Stimulated activated CD4-positive, alpha-beta T cell treated with anti-CD3 and anti-CD28 coated beads, Interleukin-4, amount 100 ng/mL, for 4 hours (primary cell): Measurements from ENCODE around the gene IQSEC1.

Experiments used
- DNase-seq, 2 experiments: peaks; one replicate each; pipeline ENCODE4 v3.0.0-alpha.2; 2020

IQSEC1 gene

GRCh38 chr3:12995389-12996180 is 77.6 kb downstream of the IQSEC1 start:
- no peak for DNase-seq

DNA sequence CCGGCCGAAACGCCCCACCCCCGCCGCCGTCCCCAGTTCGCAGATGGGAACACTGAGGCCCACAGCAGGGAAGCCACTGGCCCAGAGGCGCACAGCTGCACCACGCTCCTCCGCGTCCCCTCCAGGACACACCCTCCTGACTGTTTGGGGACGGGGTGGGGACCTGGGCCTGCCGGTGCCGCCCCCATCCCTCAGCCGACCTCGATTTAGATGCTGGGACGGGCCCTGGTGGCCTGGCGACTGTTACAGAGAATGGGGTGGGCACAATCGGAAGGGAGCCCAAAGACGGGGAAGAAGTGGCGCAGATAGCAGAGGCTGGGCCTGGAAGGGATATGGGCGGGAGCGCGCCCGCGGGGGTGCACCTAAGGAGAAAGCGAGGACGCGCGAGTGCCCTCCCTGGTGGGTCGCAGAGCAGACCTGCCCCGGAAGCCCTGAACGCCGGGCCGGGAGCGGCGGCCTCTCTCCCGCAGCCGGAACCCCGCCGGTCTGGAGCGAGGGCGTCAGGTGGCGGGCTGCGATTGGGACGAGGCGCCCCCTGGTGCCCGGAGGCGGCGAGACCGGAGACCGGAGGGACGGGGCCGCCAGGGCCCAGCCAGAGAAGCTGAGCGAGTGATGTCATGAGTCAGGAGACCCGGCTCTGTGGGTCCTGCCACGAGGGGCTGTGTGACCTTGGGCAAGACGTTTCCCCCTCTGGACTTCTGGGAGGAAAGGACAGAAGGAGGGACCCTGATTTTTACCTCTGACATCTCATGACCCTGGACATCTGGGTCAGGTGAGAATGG is 78.4 kb downstream of the IQSEC1 start:
- peak; percentile 82 to 91 for DNase-seq

DNA sequence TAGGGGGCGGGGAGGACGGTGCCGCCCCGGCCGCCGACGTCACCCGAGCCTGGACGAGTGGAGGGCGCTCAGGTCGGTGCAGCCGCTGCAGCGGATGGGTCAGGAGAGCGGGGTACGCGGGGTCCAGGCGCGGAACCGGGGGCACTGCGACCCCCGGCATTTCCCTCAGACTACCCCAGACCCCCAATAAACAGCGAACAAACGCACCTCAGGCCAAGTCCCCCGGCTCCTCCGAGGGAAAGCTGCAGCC is 78.9 kb downstream of the IQSEC1 start:
- DNase-seq, result peak in 1 of 2 experiments; percentile 33

DNA sequence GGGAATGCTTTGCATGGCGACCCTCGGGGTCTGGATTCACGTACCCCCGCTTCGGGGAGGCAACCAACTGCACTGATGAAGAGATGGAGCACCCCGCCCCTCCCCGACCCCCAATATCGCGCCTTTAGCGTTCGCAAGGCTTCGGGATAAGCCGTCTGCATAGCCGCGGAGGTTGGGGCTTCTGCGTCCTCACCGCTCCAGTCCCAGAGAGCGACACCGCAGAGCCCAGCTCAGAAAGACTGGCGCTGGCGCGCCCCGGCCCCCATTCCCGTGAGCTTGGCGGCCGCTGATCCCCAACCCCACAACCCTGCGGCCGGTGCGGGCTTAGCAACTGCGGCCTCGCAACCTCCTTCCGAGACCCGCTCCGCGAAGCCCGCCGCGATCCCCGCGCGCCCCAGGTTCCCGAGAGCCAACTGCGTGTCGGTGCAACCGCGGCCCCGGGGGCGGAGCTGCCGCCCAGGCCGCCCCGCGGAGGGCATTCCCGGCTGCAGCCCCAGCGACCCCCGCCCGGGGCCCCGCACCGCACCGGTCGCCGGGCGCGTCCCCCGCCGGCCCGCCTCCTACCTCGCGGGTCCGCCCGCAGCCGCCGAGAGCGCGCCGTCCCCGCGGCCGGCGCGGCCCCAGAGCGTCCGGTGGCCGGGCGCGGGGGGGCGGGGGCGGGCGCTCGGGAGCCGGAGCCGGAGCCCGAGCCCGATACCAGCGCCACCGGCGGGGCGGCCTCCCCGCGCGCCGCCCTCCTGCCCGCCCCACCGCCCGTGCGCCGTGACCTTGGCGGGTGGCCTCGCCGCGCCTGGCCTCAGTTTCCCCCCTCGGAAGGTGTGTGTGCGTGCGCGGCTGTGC is 79.5 kb downstream of the IQSEC1 start:
- peak in 1 of 2 experiments; percentile 26 for DNase-seq

DNA sequence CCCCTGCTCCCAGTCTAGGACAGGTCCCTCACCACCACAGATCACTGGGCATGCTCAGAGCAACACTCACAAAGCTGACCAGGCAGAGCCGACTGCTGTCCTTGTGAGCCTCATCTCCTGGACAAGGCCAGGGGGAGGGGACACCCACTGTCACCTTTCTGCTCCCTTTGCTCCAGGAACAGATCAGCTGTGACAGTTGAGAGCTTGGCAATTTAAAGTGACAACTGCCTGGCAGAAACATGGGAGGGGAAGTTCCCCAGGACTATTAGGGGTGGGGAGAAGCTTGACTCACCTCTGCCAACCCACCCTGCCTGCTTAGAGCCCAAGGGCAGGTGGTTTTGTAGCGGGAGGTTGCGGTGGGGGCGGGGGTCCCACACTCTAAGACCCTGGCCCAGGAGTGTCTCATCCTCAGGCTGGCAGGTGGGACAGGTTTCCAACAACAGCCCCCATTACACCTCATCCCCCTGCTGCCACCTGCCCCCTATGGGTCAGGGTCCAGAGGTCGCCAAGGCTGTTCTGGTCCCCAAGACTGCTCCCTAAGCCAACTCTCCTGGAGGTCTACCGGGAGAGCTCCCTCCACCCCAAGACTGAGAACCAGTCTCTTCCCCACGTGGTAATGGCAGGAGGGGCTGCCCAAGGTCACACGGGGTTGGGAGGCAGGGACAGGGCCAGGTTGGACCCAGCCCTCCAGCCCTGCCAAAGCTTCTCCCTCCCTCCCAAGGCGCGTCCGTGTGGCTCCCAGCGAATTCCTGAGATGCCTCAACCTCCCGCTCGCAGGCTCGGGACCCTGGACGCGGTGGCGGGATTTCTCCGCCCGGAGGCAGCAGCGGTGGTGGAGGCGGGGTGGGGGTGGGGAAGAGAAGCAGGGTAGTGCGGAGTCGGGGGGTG is 80.4 kb downstream of the IQSEC1 start:
- DNase-seq, result no peak

DNA sequence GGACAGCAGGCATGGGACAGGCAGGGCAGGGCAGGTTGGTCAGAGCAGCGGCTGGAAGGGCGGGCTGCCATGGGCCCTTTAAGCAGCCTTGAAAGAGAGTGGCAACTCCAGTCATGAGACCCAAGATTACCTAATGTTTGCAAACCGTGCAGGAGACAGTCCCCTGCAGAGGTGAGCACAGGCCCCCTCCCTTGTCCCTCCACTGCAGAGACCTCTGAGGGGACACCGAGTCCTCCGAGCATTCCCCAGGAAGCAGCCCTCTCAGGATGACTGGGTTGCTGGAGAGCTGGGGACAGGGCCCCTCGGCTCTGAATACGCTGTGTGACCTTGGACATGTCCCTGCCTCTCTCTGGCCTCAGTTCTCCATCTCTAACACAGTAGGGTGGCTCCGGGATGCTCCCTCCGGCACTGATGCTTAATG is 81.4 kb downstream of the IQSEC1 start:
- DNase-seq, result no peak

DNA sequence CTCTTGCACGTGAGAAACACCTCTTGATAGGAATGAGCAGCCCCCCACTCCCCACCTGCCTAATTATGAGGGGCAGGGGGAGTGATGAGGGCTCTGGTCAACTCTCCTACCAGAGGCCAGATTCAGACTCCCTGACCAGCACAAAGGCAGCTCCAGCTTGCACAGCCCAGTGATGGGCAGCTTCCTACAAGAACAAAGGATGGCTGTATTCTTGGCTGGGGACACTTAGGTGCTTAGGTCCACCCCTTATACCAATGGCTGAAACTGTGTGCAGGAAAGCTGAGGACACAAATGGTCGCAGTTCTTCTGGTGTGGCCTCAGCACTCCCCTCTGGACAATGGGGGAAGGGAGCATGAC is 81.8 kb downstream of the IQSEC1 start:
- no peak for DNase-seq

GRCh38 chr3:12990781-12991480 is 82.3 kb downstream of the IQSEC1 start:
- DNase-seq, result no peak

DNA sequence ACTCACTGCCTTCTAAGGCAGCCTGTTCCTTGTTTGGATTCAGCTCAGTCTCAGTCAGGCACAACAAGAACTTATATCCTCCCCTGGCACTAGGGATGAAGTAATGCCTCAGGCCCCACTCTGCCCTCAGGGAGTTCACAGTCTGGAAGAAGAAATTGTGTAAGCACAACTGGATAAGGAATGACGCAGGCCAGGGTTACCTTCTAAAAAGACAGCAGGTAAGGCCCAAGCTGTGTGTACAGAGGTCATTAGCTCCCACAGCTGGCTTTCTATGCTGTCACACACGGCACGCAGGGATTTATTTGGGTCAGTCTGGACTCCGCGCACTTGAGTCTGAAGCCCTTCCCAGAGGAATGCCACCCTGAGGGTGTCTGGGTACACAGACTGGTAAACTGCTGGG is 82.9 kb downstream of the IQSEC1 start:
- DNase-seq, result no peak

DNA sequence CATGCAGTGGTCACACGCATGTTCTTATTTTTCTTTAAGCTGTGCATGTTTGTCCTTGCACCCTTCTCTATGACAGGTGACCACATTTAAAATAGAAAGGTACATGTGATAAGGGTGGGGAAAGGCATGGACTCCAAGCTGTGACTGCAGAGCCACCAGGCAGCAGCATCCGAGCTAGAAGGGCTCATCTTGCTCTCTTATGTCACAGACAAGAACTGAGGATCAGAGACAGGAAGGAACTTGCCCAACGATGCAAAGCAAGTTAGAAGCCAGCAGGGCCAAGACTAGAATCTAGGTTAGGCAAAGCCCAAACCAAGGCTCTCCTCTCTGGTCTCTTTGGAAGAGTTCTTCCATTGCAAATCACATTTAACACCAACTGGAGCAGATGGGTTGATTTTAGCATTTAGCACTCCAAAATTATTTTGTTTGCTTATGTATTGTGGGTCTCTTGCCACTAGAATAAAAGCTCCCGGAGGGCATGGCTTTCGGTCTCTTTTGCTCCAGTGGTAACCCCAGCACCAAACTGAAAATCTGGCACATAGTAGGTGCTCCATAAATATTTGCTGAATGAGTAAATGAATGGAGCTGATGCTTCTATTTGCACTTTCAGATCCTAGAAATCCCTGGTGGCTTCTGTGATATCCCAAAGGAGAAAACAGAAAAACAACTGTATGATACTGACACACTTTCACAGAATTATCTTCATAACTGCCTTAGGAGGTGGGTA is 84.3 kb downstream of the IQSEC1 start:
- no peak for DNase-seq

GRCh38 chr3:12987602-12988001 is 85.6 kb downstream of the IQSEC1 start:
- no peak for DNase-seq

- no peak for DNase-seq
These were observed 86.2 kb downstream of the IQSEC1 start for GRCh38 chr3:12986986-12987385.

DNA sequence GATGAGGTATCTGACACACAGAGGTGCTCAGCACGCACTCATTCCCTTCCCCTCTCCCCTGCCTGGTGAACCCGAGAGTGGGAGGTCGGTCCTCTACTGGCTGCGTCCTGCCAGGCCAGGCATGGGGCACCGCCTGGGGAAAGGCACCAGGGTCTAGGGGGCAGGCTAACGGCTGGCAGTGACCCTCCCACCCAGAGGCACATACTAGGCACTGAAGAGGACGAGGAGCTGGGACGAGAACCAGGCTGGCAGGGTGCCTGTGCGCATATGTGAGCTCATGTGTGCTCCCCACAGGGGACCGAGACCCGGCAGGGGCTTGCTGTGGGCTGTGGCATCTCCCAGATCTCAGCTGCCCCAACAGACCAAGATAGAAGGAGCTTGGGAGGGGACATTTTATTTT is 86.7 kb downstream of the IQSEC1 start:
- DNase-seq, result no peak

DNA sequence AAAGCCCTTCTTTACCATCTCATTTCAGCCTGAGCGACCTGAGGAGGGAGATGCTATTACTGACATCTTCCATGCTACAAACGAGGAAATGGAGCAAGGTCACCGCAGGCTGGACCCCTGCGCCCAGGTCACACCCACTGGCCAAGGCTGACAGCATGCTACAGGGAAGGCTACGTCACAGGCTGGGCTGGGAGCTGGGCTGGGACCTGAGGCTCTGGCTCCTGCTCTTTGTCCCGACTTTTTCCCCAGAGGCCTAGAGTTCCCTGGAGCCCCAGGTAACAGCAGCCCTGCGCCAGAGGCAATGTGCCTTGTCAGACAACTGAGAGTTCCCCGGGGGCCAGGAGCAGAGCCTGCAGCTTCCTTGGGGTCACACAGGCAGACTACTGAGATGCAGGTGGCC is 87.2 kb downstream of the IQSEC1 start:
- DNase-seq, result no peak

- DNase-seq, result no peak
These were observed 88.1 kb downstream of the IQSEC1 start for GRCh38 chr3:12985148-12985547.

DNA sequence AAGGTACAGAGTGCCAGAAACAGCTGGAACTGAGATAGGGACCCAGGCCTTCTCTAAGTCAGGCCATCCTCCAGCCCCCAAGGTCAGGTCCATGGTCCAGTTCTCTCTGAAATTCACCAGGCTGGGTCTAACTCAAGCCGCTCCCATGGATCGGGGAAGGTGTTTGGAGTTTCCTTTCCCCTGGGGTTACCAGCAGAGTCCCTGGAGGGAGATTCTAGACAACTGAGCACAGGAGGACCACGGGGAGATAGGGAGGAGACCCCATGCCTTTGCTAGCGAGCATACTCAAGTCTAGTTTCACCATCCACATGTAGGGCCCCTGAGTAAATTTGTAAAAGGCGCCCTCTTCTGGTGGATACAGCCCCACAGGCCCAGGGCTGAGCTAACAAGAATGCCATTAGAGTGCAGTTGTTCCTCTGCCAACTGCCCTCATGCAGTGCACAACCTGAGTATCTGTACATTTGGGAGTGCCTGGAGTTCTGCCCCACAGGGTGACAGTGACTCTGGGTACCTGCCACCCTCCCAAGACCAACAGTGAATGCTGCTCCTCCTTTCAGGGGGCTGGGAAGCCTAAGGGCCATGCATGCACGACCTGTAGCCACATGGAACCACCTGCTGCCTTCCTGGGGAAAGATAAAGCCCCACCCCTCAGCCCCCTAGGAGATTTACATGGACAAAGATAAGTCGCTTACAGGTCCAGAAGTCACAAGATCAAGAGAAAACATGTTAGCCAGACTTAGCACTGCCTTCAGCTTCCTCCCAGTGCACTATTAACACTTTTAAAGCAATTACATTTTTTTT is 89.0 kb downstream of the IQSEC1 start:
- DNase-seq, result peak; percentile 44 to 53

- DNase-seq, result no peak
These were observed 89.9 kb downstream of the IQSEC1 start for GRCh38 chr3:12983319-12983718.

GRCh38 chr3:12982619-12983101 is 90.6 kb downstream of the IQSEC1 start:
- no peak for DNase-seq

DNA sequence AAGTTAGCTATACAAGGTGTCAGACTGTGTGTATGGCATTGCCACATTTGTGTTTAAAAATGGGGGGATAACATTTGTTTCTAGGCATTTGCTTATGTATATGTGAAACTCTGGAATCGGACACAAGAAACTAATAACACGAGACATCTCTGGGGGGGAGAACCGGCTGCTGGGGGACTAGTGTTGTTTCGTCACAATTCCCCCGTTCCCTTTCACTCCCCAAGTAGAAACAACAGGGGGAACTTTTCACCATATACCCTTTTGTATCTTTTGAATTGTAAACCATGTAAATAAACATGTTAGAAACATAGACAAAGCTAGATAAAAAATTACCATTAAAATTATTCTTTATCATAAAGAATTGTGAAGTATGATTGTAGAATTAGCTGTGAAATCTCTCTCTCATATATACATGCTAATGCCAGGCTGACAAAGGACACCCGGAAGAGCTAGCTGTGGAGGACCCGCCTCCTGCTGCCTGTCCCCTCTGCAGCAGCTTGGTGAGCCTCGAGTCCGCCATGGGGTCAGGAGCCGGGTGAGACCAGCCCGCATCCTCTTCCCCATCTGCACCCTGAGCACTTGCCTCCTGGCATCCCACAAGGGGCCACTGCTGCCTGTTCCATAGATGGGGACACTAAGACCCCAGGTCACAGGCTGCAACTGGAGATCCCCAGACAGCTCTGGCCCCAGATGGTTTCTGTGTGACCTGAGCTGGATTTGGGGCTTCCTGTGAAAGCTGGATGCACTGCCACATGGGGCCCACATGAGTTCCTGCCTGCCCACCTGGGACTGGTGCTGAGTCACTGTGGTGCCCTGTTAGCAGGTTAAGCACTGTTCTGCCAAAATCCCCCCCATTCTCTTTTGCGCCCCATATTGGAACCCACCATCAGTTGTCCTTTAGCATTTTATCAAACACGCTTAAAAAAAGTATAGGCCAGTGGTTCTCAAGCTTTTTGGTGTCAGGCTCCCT is 91.6 kb downstream of the IQSEC1 start:
- no peak for DNase-seq
